NOMO-1 treated with DMSO at 0.1 percent for 48 hours (cell line): Measurements from ENCODE around the gene AEBP2.
"Not testable (repeated sequence)": the region's sequence is repeated elsewhere in the genome, so short reads cannot be mapped to it uniquely, and the experiment has no call there.

Source experiments
- DNase-seq: peaks from one replicate; lab custom pipeline; 2025; ENCODE audit not compliant: unreplicated experiment; lab: John Stamatoyannopoulos, UW

AEBP2 gene

DNA sequence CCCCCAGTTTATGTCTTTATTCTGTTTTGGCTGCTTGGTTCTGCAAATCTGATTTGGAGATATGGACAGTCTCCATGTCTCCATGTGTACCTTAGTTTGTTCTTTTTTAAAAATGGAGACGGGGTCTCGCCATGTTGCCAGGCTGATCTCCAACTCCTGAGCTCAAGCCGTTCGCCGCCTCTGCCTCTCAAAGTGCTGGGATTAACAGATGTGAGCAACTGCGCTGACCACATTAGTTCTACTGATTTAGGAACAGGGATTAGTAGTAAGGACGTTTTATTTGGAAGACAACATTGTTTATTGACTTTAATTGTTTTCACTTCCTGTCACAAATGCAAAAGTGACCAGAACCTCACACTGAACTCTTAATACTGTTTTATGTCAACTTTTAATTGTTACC lies 14.7 kb downstream of the AEBP2 start:
- no peak for DNase-seq

DNA sequence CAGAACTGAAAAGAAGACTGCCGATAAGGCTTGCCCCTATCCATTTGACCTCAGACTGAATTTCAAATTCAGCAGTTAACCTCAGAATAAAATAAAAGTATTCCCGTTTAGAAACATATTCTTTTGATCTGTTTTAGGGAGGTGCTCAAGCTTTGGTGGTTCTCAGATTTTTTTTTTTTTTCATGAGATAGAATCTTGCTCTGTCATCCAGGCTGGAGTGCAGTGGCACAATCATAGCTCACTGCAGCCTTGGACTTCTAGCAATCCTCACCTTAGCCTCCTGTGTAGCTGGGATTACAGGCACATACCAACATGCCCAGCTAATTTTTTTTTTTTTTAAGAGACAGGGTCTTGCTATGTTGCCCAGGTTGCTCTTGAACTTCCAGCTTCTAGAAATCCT lies 15.5 kb downstream of the AEBP2 start:
- DNase-seq = no peak

DNA sequence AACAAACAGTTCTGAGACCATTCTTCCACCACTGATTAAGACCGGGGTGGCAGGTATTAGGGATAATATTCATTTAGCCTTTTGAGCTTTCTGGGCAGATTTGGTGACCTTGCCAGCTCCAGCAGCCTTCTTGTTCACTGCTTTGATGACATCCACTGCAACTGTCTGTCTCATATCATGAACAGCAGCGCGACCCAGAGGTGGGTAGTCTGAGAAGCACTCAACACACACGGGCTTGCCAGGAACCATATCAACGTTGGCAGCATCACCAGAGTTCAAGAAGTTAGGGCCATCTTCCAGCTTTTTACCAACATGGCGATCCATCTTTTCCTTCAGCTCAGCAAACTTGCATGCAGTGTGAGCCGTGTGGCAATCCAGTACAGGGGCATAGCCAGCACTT lies 16.9 kb downstream of the AEBP2 start:
- DNase-seq = no peak

DNA sequence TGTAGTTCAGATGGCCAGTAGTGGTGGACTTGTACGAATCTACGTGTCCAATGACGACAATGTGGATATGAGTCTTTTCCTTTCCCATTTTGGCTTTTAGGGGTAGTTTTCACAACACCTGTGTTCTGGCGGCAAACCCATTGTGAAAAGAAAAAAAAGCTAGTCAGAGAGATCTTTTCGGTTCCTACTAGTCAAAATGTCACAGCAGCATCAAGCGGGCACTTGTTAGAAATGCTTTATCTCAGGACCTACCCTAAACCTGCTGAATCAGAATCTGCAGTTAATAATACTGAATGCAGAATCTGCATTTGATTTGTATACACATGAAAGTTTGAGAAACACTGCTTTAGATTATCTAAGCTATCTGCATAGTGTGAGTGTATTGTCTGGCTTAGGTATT lies 18.3 kb downstream of the AEBP2 start:
- DNase-seq = no peak

DNA sequence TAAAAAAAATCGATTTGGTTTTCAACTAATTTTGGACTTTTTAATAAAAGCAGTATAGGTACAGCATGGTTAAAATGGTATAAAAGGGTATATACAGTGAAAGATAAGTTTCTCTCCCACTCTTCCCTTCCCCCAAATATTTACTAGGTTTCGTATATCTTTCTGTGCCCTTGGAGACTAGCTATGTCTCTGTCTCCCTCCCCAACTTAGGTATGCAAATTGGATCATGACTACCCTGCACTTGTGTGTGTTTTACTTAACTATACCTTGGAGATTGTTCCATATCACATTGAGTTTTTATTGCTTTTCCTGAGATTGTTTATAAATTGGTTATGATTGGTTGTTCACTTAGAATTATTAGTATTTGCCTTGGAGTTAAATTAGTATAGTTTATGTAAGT lies 19.4 kb downstream of the AEBP2 start:
- no peak for DNase-seq

DNA sequence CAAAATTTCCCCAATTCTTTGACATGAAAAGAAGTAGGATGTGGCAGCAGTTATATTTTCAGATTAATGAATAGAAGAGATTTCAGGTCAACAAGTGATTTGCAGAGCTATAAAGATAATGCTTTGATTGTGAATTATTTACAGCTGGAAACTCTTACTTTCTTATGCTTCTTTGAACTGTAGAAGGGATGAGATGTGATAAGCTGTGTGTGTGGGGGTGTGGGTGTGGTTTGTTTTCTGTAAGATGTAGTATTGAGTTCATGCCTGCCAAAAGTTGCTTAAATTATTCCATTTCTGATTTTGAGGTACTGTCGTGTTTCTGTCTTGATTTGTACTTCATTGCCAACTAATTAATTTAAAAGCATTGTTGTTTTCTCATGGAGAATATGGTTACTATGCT lies 22.7 kb downstream of the AEBP2 start:
- DNase-seq = no peak

DNA sequence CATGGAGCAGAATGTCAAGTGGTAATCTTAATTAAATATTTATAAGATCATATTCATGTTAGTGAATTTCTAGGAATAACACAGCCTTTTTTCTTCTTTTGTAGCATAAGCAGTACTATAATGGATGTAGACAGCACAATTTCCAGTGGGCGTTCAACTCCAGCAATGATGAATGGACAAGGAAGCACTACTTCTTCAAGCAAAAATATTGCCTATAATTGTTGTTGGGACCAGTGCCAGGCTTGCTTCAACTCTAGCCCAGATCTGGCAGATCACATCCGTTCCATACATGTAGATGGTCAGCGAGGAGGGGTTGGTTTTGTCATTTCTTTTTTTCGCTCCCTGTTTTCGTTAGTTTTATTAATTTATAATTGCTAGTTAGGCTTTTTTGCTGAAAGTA lies 23.1 kb downstream of the AEBP2 start:
- no peak for DNase-seq

DNA sequence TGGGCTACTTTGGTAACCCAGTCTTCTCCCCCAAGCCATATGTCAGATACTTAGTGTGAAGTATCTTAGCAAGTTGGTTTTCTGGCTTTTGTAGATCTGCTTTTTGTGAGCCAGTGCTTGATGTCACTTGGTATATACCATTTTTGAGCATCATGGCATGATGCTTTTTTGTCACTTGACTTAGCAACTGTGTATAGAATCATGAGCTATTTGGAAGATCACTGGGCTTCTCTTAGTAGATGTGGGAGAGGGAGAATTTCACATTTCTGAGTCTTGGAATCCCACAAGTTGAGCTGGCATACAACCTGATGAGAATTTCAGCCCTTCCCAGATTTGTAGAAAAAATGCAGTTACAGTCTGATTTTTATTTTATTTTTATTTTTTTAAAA lies 24.9 kb downstream of the AEBP2 start:
- no peak for DNase-seq

DNA sequence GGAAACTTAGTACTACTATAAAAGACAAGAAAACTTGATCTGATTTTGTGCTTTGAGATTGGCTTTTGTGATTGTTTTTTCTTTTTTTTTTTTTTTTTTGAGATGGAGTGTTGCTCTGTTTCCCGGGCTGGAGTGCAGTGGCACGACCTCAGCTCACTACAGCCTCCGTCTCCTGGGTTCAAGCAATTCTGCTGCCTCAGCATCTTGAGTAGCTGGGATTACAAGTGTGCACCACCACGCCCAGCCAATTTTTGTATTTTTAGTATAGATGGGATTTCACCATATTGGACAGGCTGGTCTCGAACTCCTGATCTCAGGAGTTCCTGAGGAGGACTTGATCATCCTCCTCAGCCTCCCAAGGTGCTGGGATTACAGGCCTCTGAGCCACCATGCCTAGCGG lies 26.4 kb downstream of the AEBP2 start:
- no peak for DNase-seq

DNA sequence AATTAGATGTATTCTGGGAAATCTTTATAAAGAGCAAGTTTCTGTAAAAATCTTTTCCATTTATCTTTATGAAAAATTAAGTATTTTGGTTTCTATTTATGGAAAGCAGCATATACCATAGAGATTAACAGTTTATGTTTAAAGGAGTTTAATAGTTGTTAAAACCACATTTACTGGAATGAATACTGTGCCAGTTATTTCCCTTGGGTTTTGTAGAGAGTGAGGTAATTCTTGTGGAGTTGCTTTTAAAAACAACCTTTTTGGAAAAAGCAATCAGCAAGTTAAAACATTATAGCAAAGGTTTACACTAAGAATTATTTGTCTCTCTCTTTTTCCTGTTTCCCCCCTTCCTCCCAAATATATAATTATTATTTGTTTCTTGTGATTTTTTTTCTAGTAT lies 34.9 kb downstream of the AEBP2 start:
- no peak for DNase-seq

DNA sequence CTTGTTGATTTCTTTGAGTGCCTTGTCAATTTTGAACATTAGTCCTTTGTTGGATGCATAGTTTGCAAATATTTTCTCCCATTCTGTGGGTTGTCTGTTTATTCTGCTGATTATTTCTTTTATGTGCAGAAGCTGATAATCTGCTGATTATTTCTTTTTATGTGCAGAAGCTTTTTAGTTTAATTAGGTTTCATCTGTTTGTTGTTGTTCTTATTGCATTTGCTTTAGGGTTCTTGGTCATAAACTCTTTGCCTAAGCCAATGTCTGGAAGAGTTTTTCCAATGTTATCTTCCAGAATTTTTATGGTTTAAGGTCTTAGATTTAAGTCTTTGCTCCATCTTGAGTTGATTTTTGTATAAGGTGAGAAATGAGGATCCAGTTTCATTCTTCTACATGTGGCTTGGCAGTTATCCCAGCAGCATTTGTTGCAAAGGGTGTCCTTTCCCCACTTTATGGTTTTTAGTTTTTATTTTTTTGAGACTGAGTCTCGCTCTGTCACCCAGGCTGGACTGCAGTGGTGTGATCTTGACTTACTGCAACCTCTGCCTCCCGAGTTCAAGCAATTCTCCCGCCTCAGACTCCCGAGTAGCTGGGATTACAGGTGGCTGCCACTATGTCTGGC lies 36.7 kb downstream of the AEBP2 start:
- not testable (repeated sequence) for DNase-seq

DNA sequence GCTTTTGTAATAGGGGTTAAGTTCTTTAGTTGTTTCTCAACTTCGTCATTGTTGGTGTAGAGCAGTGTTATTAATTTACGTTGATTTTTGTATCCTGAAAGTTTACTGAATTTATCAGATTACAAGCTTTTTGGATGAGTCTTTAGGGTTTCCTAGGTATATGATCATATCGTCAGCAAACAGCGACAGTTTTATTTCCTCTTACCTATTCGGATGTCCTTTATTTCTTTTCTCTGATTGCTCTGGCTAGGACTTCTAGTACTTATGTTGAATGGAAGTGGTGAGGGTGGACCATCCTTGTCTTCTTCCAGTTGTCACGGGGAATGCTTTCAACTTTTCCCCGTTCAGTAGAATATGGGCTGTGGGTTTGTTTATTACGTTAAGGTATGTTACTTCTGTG lies 37.8 kb downstream of the AEBP2 start:
- no peak for DNase-seq

DNA sequence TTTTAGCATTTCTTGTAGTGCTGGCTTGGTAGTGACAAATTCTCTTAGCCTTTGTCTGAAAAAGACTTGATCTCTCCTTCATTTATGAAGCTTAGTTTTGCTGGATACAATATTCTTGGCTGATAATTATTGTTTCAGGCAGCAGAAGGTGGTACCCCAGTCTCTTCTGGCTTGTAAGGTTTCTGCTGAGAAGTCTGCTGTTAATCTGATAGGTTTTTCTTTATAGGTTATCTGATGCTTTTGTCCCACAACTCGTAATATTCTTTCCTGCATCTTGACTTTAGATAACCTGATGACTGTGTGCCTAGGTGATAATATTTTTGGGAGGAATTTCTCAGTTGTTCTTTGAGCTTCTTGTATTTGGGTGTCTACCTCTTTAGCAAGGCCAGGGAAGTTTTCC lies 41.2 kb downstream of the AEBP2 start:
- DNase-seq = no peak

DNA sequence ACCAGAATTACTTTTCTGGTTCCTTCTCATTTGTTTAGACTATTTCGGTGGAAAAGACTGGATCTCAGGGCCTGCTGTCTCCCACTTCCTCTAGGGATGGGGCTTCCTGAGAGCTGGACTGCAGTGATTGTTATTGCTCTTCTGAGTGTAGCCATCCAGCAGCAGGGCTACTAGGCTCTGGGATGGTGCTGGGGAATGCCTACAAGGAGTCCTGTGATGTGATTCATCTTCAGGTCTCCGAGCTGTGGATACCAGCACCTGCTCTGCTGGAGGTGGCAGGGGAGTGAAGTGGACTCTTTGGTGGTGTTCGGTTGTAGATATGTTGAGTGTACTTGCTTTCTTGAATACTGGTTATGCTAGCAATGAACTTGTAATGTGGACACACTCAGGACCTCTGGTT lies 42.7 kb downstream of the AEBP2 start:
- no peak for DNase-seq

DNA sequence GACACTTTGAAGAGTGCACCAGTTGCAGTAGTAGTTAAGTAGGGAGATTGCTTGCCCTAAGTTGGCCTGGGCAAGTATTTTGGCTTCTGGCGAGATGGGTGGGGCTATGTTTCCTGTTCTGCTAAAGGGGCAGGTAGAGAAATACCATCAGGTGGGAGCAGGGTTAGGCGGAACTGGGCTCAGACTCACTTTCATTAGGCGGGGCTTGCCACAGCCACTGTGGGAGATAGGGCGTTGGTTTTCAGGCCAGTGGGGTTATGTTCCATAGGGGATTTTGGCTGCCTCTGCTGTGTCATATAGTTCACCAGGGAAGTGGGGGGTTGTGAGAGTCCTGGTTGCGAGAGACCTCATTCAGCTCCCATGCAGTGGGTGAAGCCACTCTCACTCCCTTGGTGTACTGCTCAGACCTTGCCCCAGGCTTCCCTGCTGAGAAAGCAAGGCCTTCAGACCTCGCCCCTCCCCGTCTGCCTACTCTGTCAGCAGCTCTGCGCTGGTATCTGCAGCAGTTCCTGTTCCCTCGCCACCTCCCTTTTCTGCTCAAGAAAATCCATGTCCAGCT lies 43.3 kb downstream of the AEBP2 start:
- DNase-seq = no peak

DNA sequence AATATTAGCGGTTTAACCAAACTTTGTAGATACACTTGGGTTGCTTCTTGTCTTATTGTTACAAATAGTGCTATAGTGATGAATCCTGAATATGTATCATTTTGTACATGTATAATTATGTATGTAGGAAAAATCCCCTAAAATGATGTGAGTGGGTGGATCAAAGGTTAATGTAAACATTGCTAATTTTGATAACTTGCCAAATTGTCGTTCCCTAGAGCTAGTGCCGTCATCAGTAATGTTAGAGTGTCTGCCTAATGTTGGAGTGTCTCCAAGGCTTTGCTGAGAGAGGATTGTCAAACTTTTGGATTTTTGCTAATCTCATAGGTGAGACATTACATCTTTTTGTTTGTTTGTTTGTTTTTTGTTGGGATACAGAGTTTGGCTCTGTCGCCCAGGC lies 44.4 kb downstream of the AEBP2 start:
- DNase-seq = no peak

DNA sequence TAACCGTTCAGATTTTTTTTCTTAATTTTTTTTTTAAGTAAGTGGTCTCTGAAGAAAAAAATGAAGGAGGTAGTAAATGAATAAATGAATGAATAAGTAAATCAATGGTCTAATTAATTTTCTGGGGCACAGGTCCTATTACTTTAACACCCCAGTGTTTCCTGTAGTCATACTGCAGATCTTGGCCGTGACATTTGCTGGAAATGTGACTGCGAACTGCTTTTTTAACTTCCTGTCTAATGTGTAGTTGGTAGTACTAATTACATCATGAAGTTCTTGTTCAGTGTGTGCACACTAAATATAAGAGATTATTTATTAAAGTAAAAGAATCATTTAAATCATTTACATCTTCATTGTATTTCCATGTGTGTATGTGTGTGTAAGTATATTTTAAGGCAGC lies 45.4 kb downstream of the AEBP2 start:
- no peak for DNase-seq

DNA sequence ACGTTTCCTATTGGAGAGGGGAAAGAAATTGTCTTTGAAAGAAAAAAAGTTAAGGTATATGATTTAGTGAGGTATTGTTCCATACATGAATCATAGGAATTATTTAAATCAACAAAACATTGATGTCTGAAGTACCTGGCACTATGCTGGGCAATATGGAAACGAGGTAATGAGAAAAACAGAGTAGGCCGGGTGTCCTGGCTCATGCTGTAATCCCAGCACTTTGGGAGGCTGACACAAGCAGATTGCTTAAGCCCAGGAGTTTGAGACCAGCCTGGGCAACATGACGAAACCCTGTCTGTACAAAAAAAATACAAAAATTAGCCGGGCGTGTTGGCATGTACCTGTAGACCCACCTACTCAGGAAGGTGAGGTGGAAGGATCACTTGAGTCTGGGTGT lies 45.9 kb downstream of the AEBP2 start:
- no peak for DNase-seq

DNA sequence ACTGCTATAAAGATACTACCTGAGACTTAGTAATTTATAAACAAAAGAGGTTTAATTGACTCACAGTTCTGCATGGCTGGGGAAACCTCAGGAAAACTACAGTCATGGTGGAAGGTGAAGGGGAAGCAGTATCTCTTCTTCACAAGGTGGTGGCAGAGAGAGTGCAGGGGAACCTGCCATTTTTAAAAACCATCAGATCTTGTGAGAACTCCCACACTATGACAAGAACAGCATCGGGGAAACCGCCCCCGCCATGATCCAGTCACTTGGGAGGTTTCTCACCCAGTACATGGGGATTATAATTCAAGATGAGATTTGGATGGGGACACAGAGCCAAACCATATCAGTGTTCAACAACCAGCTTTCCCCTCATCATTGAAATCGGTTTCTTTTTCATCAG lies 49.9 kb downstream of the AEBP2 start:
- DNase-seq = no peak

DNA sequence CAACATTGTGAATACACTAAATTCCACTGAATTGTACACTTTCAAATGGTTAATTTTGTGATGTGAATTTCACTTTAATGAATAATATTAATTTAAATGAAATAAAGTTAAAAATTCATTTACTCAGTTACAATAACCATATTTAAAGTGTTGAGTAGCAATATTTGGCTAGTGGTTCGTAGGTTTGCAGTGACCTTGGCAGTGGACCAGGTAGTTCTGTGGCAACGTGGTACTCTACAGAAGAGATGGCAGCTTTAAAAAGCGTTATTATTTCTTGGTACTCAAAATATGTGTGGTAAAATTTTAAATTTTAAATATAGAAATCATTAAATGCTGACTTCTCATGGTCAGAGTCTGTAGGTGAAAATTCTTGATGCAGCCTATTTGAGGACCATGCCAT lies 51.6 kb downstream of the AEBP2 start:
- no peak for DNase-seq

DNA sequence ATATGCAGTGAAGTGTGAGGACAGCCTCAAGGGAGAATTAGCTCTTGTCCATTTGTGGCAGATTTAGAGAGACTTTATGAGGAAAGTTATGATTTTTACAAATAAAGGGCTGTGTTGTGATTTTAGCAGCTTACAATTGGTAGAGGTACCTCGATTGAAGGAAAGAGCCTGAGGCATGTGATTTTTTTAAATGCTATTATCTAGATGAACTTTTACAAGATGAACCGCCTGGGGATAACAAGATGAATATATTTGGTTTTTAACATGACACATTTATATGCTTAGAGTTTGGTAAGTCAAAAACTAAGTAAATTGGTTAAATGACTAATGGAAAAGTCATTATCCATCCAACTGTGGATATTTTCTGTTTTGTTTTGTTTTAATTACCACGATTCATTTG lies 52.6 kb downstream of the AEBP2 start:
- no peak for DNase-seq

DNA sequence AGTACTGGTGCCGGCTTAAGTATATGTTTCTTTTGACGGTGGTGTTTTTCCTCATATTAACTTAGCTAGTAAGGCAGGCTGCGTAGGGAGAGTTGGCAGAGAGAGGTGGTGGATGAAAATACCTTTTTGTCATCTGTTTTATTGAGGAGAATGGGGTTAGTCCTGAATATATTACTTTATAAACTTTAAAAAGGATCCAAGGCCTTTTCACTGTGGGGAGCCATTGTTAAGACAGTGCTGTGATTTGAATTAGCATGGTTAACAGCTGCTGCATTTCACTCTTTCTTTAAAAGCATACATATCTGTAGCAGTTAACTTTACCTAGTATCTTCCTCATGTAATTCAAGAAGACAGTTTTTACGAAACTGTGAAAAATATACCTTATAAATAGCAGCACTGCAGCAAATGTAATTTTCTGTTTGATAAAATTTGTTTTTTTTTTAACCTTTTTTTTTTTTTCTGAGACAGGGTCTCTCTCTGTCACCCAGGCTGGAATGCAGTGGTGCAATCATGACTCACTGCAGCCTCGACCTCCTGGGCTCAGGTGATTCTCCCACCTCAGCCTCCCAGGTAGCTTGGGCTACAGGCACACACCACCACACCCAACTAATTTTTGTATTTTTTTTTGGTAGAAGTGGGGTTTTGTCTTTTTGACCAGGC lies 57.1 kb downstream of the AEBP2 start:
- no peak for DNase-seq

DNA sequence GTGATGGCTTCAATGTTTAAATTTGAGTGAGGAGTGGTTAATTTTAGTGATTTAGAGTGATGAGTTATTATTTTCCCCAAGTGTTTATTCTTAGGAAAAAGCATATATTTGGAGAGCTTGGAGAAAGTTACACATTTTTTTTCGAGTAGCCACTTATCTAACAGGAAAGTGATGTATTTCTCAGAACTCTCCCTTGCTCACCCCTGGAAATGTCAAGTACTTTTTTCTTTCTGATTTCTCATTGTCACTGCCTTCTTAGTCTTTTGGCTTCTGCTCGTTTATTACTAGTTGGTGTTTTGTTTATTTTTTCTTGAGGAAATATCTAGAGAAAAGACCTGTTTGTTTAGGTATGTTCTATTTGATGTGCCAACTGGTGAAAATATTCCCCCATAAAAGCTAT lies 58.8 kb downstream of the AEBP2 start:
- no peak for DNase-seq
